ENCODE data around the gene KNOP1. TPM values are rescaled to one million over a fixed set of nuclear protein-coding genes. Genes with fewer than 3 reads are reported as not detected.
A peak's percentile ranks its signal among the peaks of the same experiment; 100 is the strongest.

The KNOP1 gene
- 10 to 100 TPM; 30.1 to 42.4 (median 34.4) TPM for polyA plus RNA-seq (ENCODE audit: insufficient read depth in 1 of 5, insufficient read length in 5 of 5, low replicate concordance in 1 of 5)
- long read RNA-seq, donor 1, full-length matches to known transcripts = 5 of 74 reads
- long read RNA-seq, donor 1, partial matches to known transcripts = 69 of 74 reads
- long read RNA-seq, donor 1, other reads (novel, unspliced or antisense) = 0 of 74 reads
- long read RNA-seq, donor 2, full-length matches to known transcripts = 1 of 11 reads
- long read RNA-seq, donor 2, partial matches to known transcripts = 10 of 11 reads
- long read RNA-seq, donor 2, other reads (novel, unspliced or antisense) = 0 of 11 reads
- long read RNA-seq, donor 3, full-length matches to known transcripts = 1 of 50 reads
- long read RNA-seq, donor 3, partial matches to known transcripts = 49 of 50 reads
- long read RNA-seq, donor 3, other reads (novel, unspliced or antisense) = 0 of 50 reads
- long read RNA-seq, donor 4, partial matches to known transcripts = 23 of 23 reads
- long read RNA-seq, donor 4, other reads (novel, unspliced or antisense) = 0 of 23 reads
- long read RNA-seq, donor 5, full-length matches to known transcripts = 3 of 28 reads
- long read RNA-seq, donor 5, partial matches to known transcripts = 25 of 28 reads
- long read RNA-seq, donor 5, other reads (novel, unspliced or antisense) = 0 of 28 reads
- long read RNA-seq, donor 6, full-length matches to known transcripts = 4 of 25 reads
- long read RNA-seq, donor 6, partial matches to known transcripts = 21 of 25 reads
- long read RNA-seq, donor 6, other reads (novel, unspliced or antisense) = 0 of 25 reads
- long read RNA-seq, donor 7, full-length matches to known transcripts = 4 of 14 reads
- long read RNA-seq, donor 7, partial matches to known transcripts = 10 of 14 reads
- long read RNA-seq, donor 7, other reads (novel, unspliced or antisense) = 0 of 14 reads
- long read RNA-seq, donor 8, full-length matches to known transcripts = 2 of 12 reads
- long read RNA-seq, donor 8, partial matches to known transcripts = 10 of 12 reads
- long read RNA-seq, donor 8, other reads (novel, unspliced or antisense) = 0 of 12 reads

GRCh38 chr16:19717741-19718623 is at the start of gene KNOP1, which contains the start of gene IQCK:
KNOP1 (minus strand) TSS chr16:19718227; CDS start chr16:19715035, 3,192 bp downstream.
IQCK (plus strand) TSS chr16:19718271; CDS start chr16:19718307, 36 bp downstream.
- DNase-seq = peak; percentile 88 to 90

GRCh38 chr16:19767497-19767896 is 49.5 kb upstream of the KNOP1 start:
- no peak for DNase-seq

DNA sequence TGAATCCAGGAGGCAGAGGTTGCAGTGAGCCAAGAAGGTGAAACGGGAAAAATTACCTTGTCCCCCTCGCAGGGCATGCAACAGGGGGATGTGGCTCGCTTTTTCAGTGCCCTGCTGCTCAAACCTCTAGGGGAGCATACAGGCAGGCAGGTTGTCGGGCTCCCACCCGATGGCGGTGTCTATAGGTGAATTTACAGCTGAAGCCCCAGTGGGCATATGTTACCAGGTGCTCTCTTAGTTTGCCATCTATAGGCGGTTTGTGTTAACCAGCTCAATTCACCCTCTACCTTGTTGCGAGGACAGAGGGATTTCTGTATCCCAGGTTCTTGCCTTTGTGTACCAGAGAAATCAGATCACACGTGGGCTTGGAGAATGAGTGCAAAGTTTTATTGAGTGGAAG is 49.0 kb upstream of the KNOP1 start:
- no peak for DNase-seq

DNA sequence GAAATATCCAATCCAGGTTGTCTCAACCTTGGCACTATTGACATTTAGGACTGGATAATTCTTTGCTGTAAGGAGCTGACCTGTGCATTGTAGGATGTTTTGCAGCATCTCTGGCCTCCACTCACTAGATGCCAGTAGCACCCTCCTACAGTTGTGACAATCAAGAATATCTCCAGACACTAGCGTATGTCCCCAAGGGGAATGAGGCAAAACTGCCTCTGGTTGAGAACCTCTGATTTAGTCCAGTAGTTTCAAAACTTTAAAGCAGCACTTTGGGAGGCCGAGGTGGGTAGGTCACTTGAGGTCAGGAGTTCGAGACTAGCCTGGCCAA is 48.5 kb upstream of the KNOP1 start:
- no peak for DNase-seq

DNA sequence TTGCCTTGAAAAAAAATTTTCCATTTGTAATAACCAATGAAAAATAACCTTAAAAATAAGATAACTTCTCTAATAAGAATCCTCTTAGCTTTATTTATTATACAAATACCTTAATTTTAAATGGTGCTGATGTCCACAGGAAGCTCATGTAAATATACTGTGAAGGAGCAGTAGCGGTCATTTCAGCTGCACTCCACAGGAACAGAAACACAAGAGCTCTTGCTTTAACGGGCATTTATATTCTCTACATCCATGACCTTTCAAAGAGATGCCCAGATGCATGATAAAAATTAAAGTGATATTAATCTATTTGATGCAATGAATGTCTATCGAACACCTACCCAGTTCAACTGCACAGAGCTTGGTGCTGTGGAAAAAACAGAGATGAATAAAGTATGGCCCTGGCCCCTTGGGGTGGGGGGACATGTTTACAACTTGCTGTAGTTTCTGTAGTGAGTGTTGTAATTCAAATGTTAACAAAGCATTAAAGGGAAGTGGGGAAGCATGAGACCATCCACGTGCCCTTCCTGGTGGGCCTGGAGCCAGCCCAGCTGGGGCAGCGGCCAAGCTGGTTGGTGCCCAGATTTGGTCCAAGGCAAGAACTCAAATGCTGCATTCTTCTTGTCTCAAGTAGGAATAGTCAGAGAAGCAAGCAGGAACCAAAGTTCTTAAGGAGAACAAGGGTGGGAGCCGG is 48.0 kb upstream of the KNOP1 start:
- DNase-seq = peak in 1 of 2 donors; percentile 46

DNA sequence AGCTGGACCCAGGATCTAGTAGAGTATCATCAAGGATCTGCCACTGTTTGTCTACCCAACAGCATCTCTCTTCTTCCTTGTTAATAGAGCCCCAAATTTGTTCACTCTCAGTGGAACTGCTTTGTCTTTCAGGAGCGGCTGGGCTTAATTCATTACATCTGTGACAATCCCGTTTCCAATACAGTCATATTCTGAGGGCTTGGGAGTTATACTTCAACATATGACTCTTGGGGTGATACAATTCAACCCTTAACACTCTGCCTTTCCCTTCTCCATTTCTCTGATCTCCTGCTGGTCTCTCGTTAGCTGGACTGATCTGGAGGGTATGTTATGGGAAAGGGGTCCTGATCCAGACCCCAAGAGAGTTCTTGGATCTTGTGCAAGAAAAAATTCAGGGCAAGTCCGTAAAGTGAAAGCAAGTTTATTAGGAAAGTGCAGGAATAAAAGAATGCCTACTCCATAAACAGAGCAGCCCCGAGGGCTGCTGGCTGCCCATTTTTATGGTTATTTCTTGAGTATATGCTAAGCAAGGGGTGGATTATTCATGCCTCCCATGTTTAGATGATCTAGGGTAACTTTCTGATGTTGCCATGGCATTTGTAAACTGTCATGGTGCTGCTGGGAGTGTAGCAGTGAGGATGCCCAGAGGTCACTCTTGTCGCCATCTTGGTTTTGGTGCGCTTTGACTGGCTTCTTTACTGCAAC is 42.5 kb upstream of the KNOP1 start:
- no peak for DNase-seq

DNA sequence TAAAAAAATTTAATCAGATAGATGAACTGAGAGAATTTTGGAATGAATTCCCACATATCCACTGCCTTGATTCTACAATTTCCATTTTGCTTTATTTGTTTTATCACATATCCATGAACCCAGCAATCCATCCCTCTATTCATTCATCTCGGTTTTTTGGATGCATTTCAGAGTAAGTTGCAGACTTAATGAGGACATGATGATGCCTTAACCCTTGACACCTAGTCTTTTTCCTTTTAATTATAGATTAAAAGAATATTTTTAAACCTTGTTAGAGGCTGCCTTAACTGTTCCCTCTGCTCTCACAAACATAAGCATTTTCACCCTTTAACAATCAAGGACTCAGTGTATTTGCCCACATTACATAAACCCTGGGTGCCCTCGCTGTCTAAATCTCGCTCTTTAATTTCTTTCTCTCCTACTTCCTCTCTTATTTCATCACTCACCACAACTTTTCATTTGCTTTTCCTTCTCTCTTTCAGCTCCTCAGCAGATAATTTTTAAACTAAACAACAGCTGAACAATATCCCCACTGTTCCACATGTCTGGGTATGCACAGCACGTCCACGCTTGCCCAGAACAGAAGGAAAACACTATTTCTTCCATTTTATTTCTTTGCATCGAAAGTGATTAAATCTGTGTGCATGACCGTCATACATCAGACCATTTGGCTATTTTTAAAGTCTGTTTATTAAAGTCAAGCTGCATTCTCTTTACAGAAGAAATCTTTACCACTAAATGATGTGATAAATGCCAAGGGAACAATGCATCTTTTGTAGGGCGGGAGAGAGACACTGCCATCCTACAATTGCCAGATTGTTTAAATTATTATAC is 40.0 kb upstream of the KNOP1 start:
- DNase-seq = peak; percentile 61 to 75

DNA sequence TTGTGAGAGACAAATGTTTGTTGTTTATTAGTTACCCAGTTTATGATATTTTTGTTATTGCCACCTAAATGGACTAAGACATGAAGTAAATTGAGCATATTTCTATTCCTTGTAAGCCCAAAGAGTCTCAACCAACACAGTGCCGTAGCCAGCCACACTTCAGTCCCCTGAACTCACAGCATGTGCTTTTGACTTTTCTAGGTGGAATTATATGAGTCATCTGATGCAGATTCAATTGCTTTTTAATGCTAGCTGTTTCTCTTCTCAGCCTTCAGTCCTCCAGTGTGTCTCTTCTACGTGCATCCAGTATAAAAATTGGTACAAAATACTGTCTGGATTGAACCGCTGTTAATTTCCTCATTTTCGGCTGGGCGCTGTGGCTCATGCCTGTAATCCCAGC is 39.0 kb upstream of the KNOP1 start:
- DNase-seq = no peak

DNA sequence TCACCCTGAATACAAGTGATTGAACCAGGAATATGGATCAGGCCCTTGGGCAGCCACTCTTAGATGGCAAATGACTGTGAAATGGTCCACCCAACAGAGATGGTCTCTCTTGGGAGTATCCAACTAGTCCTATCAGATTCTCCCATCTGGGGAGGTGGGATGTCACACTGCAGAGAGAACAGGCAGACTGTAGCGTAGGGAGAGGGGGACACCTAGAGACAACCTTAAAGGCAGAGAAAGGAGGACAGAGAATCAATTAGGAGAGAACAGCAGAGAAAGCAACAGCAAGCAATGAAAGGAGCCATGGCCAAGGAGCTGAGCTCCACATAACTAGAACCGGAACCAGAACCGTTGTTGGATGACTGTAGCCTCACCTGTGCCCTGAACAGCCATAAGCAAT is 37.2 kb upstream of the KNOP1 start:
- DNase-seq = no peak

DNA sequence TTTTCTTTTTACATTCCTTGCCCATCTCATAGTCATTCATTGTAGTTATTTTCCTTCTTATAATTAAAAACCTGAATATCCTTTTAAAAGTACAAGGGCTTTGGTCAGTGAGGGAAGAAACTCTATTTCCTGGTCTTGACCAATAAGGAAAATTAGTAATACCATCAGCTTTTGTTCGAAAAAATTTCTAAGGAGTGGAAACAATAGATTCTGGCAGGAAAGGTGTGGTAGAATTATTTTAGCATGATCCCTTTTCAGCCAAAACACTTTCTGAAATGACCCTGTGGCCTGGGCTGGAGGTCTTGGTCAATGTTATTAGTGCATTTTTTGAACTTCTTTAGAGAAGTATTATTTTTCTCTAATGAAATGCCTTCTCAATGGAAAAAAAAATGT is 36.6 kb upstream of the KNOP1 start:
- no peak for DNase-seq

GRCh38 chr16:19753815-19754643 is 36.0 kb upstream of the KNOP1 start:
- no peak for DNase-seq

GRCh38 chr16:19751478-19752385 is 33.7 kb upstream of the KNOP1 start:
- DNase-seq = no peak

DNA sequence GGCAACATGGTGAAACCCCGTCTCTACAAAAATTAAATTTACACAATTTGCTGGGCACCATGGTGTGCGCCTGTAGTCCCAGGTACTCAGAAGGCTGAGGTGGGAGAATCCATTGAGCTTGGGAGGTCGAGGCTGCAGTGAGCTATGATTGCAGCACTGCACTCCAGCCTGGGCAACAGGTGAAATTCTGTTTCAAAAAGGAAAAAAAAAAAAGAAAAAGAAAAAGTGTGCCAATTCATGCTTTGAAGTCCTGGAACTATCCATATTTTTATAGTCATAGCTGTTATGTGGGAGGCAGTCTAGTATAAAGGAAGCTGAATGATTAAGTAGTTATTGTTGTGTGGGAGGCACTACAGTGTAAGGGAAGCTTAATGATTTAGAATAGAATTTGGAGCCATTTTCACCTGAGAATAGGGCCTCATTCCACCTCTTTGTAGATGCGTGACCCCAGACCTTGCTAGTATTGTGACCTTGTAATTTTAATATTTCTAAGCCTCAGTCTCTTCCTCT is 31.6 kb upstream of the KNOP1 start:
- DNase-seq = no peak

DNA sequence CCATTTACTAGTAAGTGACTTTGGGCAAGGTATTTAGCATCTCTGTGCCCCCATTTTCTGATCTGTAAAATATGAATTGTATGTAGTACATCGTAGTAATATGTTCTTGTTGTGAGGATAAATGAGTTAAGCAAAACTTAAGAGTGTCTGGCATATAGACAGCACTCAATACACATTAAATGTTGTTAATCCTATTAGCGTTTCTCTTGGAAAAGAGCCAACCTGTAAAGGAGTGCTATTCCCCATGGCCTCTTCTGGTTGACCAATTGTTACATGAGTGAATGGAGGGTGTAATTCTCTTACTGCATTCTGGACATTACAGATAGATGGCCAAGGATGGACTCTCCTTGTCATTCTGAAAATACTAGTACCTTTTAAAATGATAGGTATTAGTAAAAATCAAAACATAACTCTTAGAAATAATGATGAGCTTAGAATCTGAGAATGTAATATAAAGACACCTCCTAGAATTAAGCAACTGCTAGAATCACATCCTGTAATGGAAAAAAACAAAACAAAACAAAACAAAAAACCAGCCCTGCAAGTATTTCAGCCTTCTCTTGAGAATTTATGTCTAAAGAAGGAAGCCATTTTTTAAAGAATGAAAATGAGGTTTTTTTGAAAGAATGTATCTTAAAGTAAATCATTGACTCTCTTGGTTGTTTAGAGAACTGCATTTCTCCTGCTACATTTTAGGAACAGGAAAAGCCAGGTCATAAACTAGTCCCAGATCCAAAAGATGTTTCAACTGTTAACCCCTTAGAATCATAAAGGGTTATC is 30.6 kb upstream of the KNOP1 start:
- DNase-seq = no peak

DNA sequence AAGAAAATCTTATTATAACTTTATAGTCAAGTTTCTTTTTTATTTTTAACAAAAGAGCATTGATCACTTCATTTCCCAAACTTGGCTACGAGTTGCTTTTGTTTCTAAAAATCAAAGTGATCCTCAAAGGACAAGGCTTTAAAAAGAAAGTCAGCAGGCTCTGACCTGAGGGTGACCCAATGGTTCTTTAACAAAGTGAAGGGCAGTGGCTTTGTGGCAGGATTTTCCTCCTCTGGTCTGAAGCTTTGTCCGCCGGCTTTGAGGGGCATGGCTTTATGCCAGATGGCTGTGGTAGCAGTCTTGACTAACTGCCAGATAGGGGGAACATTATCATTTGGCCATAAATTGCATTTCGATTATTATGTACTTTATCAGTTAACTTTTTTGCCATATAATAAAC is 28.5 kb upstream of the KNOP1 start:
- no peak for DNase-seq
